ENCODE measurements around the gene MPRIP.

Gene MPRIP

GRCh38 chr17:17166446-17166845, 124.2 kb downstream of the MPRIP start:
- no peak for TF ChIP-seq PATZ1 (CRISPR knock-in tag; IDR thresholded peaks at IDR 0.05; ENCODE audit: borderline replicate concordance)
- no peak for TF ChIP-seq TCF4 (CRISPR knock-in tag; IDR thresholded peaks at IDR 0.05; ENCODE audit: borderline replicate concordance)
- TF ChIP-seq PPARA (CRISPR knock-in tag; IDR thresholded peaks at IDR 0.05; ENCODE audit: borderline replicate concordance): no peak
- no peak for TF ChIP-seq CSRNP3 (CRISPR knock-in tag; IDR thresholded peaks at IDR 0.05)
- no peak for TF ChIP-seq OSR1 (CRISPR knock-in tag; IDR thresholded peaks at IDR 0.05)
- no peak for TF ChIP-seq SNAI2 (CRISPR knock-in tag; IDR thresholded peaks at IDR 0.05)
- ATAC-seq: no peak

GRCh38 chr17:17167356-17167755, 125.1 kb downstream of the MPRIP start:
- TF ChIP-seq OSR1 (CRISPR knock-in tag; IDR thresholded peaks at IDR 0.05) (no peak), CREB5 (CRISPR knock-in tag; IDR thresholded peaks at IDR 0.05; ENCODE audit: low read depth) (no peak), TSHZ2 (CRISPR knock-in tag; IDR thresholded peaks at IDR 0.05) (no peak)
- no peak for ATAC-seq

GRCh38 chr17:17167986-17168385, 125.7 kb downstream of the MPRIP start:
- TF ChIP-seq ESRRG (CRISPR knock-in tag; IDR thresholded peaks at IDR 0.05) (no peak), RARB (CRISPR knock-in tag; IDR thresholded peaks at IDR 0.05) (no peak), CREB5 (CRISPR knock-in tag; IDR thresholded peaks at IDR 0.05; ENCODE audit: low read depth) (no peak), ZFP30 (CRISPR knock-in tag; IDR thresholded peaks at IDR 0.05) (no peak), POU6F1 (CRISPR knock-in tag; IDR thresholded peaks at IDR 0.05; ENCODE audit: borderline replicate concordance, low read depth) (no peak), BACH2 (CRISPR knock-in tag; IDR thresholded peaks at IDR 0.05; ENCODE audit: borderline replicate concordance) (no peak), ZC3H10 (CRISPR knock-in tag; IDR thresholded peaks at IDR 0.05) (no peak), CSDC2 (CRISPR knock-in tag; IDR thresholded peaks at IDR 0.05) (no peak), PPARA (CRISPR knock-in tag; IDR thresholded peaks at IDR 0.05; ENCODE audit: borderline replicate concordance) (no peak), ZNF70 (CRISPR knock-in tag; IDR thresholded peaks at IDR 0.05) (no peak), OSR1 (CRISPR knock-in tag; IDR thresholded peaks at IDR 0.05) (no peak)
- no peak for ATAC-seq

- ATAC-seq: no peak
- TF ChIP-seq GLIS3 (CRISPR knock-in tag; IDR thresholded peaks at IDR 0.05) (no peak), ZNF8 (CRISPR knock-in tag; IDR thresholded peaks at IDR 0.05) (no peak), SNAI2 (CRISPR knock-in tag; IDR thresholded peaks at IDR 0.05) (no peak), CSDC2 (CRISPR knock-in tag; IDR thresholded peaks at IDR 0.05) (no peak), TCF4 (CRISPR knock-in tag; IDR thresholded peaks at IDR 0.05; ENCODE audit: borderline replicate concordance) (no peak), ESRRG (CRISPR knock-in tag; IDR thresholded peaks at IDR 0.05) (no peak), ISL1 (CRISPR knock-in tag; IDR thresholded peaks at IDR 0.05) (no peak), TSHZ2 (CRISPR knock-in tag; IDR thresholded peaks at IDR 0.05) (no peak), CREB5 (CRISPR knock-in tag; IDR thresholded peaks at IDR 0.05; ENCODE audit: low read depth) (no peak), ZC3H10 (CRISPR knock-in tag; IDR thresholded peaks at IDR 0.05) (no peak), ZNF565 (CRISPR knock-in tag; conservative IDR thresholded peaks at IDR 0.05; ENCODE audit: low read depth) (no peak), ZFP30 (CRISPR knock-in tag; IDR thresholded peaks at IDR 0.05) (no peak), BACH2 (CRISPR knock-in tag; IDR thresholded peaks at IDR 0.05; ENCODE audit: borderline replicate concordance) (no peak)
These were observed 126.1 kb downstream of the MPRIP start for GRCh38 chr17:17168401-17168800.

Measured in SK-N-SH treated with all-trans-retinoic acid at 6 μM for 48 hours (cell line).